Cortex of kidney (tissue), 1 donor: ENCODE results near the gene KRT4.
"Not testable (repeated sequence)": the region's sequence is repeated elsewhere in the genome, so short reads cannot be mapped to it uniquely, and the experiment has no call there.

Experiments
- DNase-seq: peaks from one replicate; lab custom pipeline; 2025; lab: John Stamatoyannopoulos, UW

Gene KRT4

GRCh38 chr12:52813885-52814709 is at the start of gene KRT4:
TSS of gene KRT4 (minus strand) at chr12:52814116. CDS start at chr12:52814058, 58 bp downstream.
- DNase-seq, result no peak

- no peak for DNase-seq
Measured at GRCh38 chr12:52862023-52862422, 48.1 kb upstream of the KRT4 start.

- no peak for DNase-seq
Measured at GRCh38 chr12:52861511-52861910, 47.6 kb upstream of the KRT4 start.

GRCh38 chr12:52860102-52860823 is 46.3 kb upstream of the KRT4 start:
- no peak for DNase-seq

- DNase-seq, result no peak
Measured at GRCh38 chr12:52857500-52857899, 43.6 kb upstream of the KRT4 start.

GRCh38 chr12:52856787-52857186 is 42.9 kb upstream of the KRT4 start:
- DNase-seq, result no peak

- not testable (repeated sequence) for DNase-seq
Measured at GRCh38 chr12:52856077-52856476, 42.2 kb upstream of the KRT4 start.

- no peak for DNase-seq
Measured at GRCh38 chr12:52851787-52852186, 37.9 kb upstream of the KRT4 start.

GRCh38 chr12:52850681-52851080 is 36.8 kb upstream of the KRT4 start:
- DNase-seq, result no peak

GRCh38 chr12:52849511-52849910 is 35.6 kb upstream of the KRT4 start:
- no peak for DNase-seq

GRCh38 chr12:52848661-52849255 is 34.8 kb upstream of the KRT4 start, which contains the start of gene KRT78:
TSS of gene KRT78 (minus strand) at chr12:52848994. CDS start at chr12:52848930, 64 bp downstream.
- no peak for DNase-seq

GRCh38 chr12:52847335-52848102 is 33.6 kb upstream of the KRT4 start:
- DNase-seq, result no peak

- DNase-seq, result no peak
Measured at GRCh38 chr12:52846356-52846970, 32.5 kb upstream of the KRT4 start.

- DNase-seq, result no peak
Measured at GRCh38 chr12:52845946-52846345, 32.0 kb upstream of the KRT4 start.

GRCh38 chr12:52844386-52844785 is 30.5 kb upstream of the KRT4 start:
- DNase-seq, result no peak

GRCh38 chr12:52839436-52840105 is 25.7 kb upstream of the KRT4 start:
- DNase-seq, result no peak

- DNase-seq, result no peak
Measured at GRCh38 chr12:52838609-52839435, 24.9 kb upstream of the KRT4 start.

GRCh38 chr12:52837781-52838608 is 24.1 kb upstream of the KRT4 start:
- DNase-seq, result no peak

GRCh38 chr12:52837413-52837741 is 23.5 kb upstream of the KRT4 start:
- DNase-seq, result no peak
